Smooth muscle cell (in vitro differentiated cells): ENCODE measurements around the gene RBPMS2. TPM values are rescaled to one million over a fixed set of nuclear protein-coding genes. Genes with fewer than 3 reads are reported as not detected.

Source experiments
- DNase-seq: peaks from one replicate; lab custom pipeline; 2025; ENCODE audit not compliant: unreplicated experiment; lab: John Stamatoyannopoulos, UW
- H2AFZ ChIP-seq: fragments of 200-600 bp; sonication (generic); 2 replicates; pipeline ENCODE4 v1.6.0; 2016; ENCODE audit warnings: antibody characterized with exemption, low read depth, mild to moderate bottlenecking
- H3F3A ChIP-seq: fragments of 200-600 bp; sonication (generic); 2 replicates; pipeline ENCODE4 v1.6.0; 2017; ENCODE audit warnings: antibody characterized with exemption, low read depth
- H3K27ac ChIP-seq: fragments of 200-600 bp; sonication (generic); 2 replicates; pipeline ENCODE4 v1.5.1; 2016; ENCODE audit warnings: low read depth, mild to moderate bottlenecking
- H3K27me3 ChIP-seq: fragments of 200-600 bp; sonication (generic); 2 replicates; pipeline ENCODE4 v1.6.1; 2016; ENCODE audit warnings: low read depth, mild to moderate bottlenecking
- H3K36me3 ChIP-seq: fragments of 200-600 bp; sonication (generic); 2 replicates; pipeline ENCODE4 v1.5.1; 2016; ENCODE audit warnings: low read depth
- H3K4me1 ChIP-seq: fragments of 200-600 bp; sonication (generic); 2 replicates; pipeline ENCODE4 v1.5.1; 2016; ENCODE audit warnings: low read depth
- H3K4me2 ChIP-seq: fragments of 200-600 bp; sonication (generic); 2 replicates; pipeline ENCODE4 v1.6.0; 2016; ENCODE audit warnings: mild to moderate bottlenecking
- H3K4me3 ChIP-seq: fragments of 200-600 bp; sonication (generic); 2 replicates; pipeline ENCODE4 v1.5.1; 2016; ENCODE audit warnings: mild to moderate bottlenecking
- H3K79me2 ChIP-seq: fragments of 200-600 bp; sonication (generic); 2 replicates; pipeline ENCODE4 v1.6.0; 2016; ENCODE audit warnings: low read depth, mild to moderate bottlenecking
- H3K9ac ChIP-seq: fragments of 200-600 bp; sonication (generic); 2 replicates; pipeline ENCODE4 v1.6.0; 2016; ENCODE audit warnings: low read depth
- H3K9me3 ChIP-seq: fragments of 200-600 bp; sonication (generic); replicated peaks from 2 replicates; pipeline ENCODE4 v1.5.1; 2016; ENCODE audit warnings: low read depth
- H4K20me1 ChIP-seq: fragments of 200-600 bp; sonication (generic); 2 replicates; pipeline ENCODE4 v1.6.0; 2016; ENCODE audit warnings: low read depth
- WGBS: methylation state at CpG from one replicate; pipeline ENCODE4 v1.1.7; 2016; ENCODE audit warnings: low lambda C conversion rate; 5-methylcytosine and 5-hydroxymethylcytosine counted together
- polyA plus RNA-seq: library from polyadenylated mRNA; unstranded; fragments of >200 nt; fragmentation: Nextera tagmentation; extraction: Ambion mirVana; gene quantifications from 2 replicates; pipeline ENCODE4 v1.2.1, GENCODE V29; 2016
- total RNA-seq: library from RNA; depleted of rRNA; stranded (reverse); fragments of >200 nt; gene quantifications from 2 replicates; pipeline ENCODE4 v1.2.3, GENCODE V29; 2014
- TF ChIP-seq, protein P1 (sequence below): fragments of 200-600 bp; sonication (generic); IDR thresholded peaks from 2 replicates; pipeline ENCODE4 v1.5.1; 2017; ENCODE audit warnings: borderline replicate concordance, mild to moderate bottlenecking, antibody characterized with exemption; ENCODE audit not compliant: insufficient read depth, poor library complexity, severe bottlenecking

The RBPMS2 gene
- total and polyA plus RNA-seq, 2 experiments from 2014 or later = 1.5 to 22.1 TPM

DNA sequence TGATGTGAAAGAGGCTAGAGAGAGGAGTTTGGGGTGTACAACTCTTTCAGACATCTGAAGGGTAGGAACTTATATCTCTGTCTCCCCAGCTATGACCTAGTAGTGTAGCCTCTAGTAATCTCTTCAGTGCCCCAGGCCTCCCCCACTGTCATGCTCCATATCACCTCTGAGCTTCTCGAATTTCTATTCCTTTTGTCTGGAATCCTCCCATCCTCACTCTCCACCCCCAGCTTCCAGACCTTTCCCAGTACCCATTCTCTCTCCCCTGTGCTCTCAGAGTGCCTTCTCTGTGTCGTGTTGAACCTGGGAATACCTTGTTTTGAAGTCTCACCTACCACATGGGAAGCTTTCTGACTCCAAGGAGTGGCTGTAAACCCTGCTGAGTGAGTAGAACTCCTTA lies 3.6 kb upstream of the RBPMS2 start:
- no peak overlapping the region for H3K4me2 ChIP-seq
- no peak overlapping the region for H3K27ac ChIP-seq
- H3K9me3 ChIP-seq = no peaks in the 10 kb centered on the region
- H3K79me2 ChIP-seq = no peaks in the 10 kb centered on the region
- H3K9ac ChIP-seq = no peak overlapping the region
- no peaks in the 10 kb centered on the region for H3K36me3 ChIP-seq
- no peak overlapping the region for H3K4me3 ChIP-seq
- no peak for DNase-seq
- H2AFZ ChIP-seq = no peak overlapping the region
- TF ChIP-seq, protein P1, sequence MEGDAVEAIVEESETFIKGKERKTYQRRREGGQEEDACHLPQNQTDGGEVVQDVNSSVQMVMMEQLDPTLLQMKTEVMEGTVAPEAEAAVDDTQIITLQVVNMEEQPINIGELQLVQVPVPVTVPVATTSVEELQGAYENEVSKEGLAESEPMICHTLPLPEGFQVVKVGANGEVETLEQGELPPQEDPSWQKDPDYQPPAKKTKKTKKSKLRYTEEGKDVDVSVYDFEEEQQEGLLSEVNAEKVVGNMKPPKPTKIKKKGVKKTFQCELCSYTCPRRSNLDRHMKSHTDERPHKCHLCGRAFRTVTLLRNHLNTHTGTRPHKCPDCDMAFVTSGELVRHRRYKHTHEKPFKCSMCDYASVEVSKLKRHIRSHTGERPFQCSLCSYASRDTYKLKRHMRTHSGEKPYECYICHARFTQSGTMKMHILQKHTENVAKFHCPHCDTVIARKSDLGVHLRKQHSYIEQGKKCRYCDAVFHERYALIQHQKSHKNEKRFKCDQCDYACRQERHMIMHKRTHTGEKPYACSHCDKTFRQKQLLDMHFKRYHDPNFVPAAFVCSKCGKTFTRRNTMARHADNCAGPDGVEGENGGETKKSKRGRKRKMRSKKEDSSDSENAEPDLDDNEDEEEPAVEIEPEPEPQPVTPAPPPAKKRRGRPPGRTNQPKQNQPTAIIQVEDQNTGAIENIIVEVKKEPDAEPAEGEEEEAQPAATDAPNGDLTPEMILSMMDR = no peak
- no peaks in the 10 kb centered on the region for H3F3A ChIP-seq
- peaks cover 7% of the 10 kb centered on the region for H3K4me1 ChIP-seq
- WGBS = 64% methylated on average over 2 of the region's 2 CpGs
- no peaks in the 10 kb centered on the region for H3K27me3 ChIP-seq
- H4K20me1 ChIP-seq = no peaks in the 10 kb centered on the region

DNA sequence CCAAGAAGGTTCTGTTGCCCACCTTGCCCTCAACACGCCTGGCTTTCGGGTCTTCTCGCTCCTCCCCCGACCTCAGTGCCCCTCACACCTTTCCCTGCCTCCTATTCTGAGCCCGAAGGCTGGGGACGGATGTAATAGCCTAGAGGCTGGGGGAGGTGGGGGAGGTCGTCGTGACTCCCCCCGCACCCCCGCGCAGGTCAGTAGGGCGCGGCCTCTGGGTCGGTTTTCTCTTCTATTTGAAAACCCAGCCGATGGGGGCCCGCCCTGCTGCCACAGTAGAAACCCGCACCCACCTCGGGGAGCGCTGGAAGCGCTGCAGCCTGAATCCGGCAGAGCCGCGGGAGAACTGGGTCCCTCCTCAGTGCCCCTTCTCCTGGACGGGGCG lies 1.0 kb upstream of the RBPMS2 start:
- H3K79me2 ChIP-seq = peaks cover 22% of the 10 kb centered on the region
- DNase-seq = no peak
- peak overlapping the region; percentile 78 for H3K4me3 ChIP-seq
- H3K9me3 ChIP-seq = no peaks in the 10 kb centered on the region
- no peaks in the 10 kb centered on the region for H3K36me3 ChIP-seq
- TF ChIP-seq, protein P1 = no peak
- H3K4me1 ChIP-seq = peaks cover 7% of the 10 kb centered on the region
- H3F3A ChIP-seq = no peaks in the 10 kb centered on the region
- H3K4me2 ChIP-seq = peak overlapping the region; percentile 98
- peak overlapping the region; percentile 93 for H2AFZ ChIP-seq
- no peaks in the 10 kb centered on the region for H3K27me3 ChIP-seq
- peak overlapping the region; percentile 53 for H3K9ac ChIP-seq
- H4K20me1 ChIP-seq = peaks cover 13% of the 10 kb centered on the region
- WGBS = 15% methylated on average over 25 of the region's 25 CpGs
- H3K27ac ChIP-seq = no peak overlapping the region

DNA sequence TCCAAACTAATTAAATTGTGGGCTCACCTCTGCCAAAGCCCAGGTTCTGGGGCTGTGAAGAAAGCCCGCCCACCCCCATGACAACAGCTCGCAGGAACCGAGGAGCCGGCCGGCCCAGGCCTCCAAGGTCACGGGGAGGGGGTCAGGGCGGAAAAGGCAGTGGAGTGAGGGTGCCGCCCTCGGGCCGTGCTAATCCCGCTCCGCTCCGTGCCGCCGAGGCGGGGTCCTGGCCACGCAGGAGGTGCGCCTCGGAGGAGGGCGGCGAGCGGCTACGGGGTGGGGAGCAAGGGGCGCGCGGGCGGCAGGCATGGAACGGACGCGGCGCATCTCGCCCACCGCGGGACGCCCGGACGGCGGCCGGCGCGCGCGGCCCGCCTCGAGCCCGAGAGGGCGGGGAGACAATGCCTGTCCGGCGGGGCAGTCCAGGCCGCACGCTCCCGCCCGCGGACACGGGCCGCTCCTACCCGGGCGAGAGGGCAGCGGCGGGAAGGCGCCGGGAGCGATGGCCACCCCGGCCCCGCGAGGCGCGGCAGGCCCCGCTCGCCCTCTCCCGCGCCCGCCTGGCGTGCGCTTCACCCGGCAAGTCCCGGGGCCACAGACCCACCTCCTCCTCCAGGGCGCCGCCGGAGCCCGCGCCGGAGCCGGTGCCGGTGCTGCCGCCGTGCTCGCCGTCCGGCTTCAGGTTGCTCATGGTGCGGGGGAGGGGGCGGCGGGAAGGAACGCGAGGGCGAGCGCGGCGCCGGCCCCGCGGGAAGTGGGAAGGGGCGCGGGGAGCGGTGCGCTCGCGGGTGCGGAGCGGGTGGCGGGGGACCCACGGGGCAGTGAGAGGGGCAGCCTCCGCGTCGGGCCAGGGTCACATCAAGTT lies 528 bp downstream of the RBPMS2 start:
- Histone ChIP-seq H3F3A (no peaks in the 10 kb centered on the region), H3K4me2 (peak overlapping the region; percentile 90), H2AFZ (peak overlapping the region; percentile 91), H3K9me3 (no peaks in the 10 kb centered on the region), H3K36me3 (no peaks in the 10 kb centered on the region), H3K9ac (no peak overlapping the region), H3K27me3 (no peaks in the 10 kb centered on the region), H3K27ac (no peak overlapping the region), H3K4me1 (peaks cover 7% of the 10 kb centered on the region), H3K4me3 (peak overlapping the region; percentile 78), H4K20me1 (peaks cover 13% of the 10 kb centered on the region), H3K79me2 (peaks cover 36% of the 10 kb centered on the region)
- DNase-seq = no peak
- TF ChIP-seq, protein P1 = no peak
- under 1% methylated on average over 39 of the region's 115 CpGs for WGBS
